Cardiac atrium fibroblast (primary cell): Measurements from ENCODE around the gene LAGE3. TPM values are rescaled to one million over a fixed set of nuclear protein-coding genes. Genes with fewer than 3 reads are reported as not detected.

Experiments
- total RNA-seq: library from RNA; depleted of rRNA; stranded (reverse); fragments of >200 nt; gene quantifications from 2 replicates; pipeline ENCODE4 v1.2.3, GENCODE V29; 2015

LAGE3 gene
- 37.9 and 38.1 TPM in 2 replicates for total RNA-seq

DNA sequence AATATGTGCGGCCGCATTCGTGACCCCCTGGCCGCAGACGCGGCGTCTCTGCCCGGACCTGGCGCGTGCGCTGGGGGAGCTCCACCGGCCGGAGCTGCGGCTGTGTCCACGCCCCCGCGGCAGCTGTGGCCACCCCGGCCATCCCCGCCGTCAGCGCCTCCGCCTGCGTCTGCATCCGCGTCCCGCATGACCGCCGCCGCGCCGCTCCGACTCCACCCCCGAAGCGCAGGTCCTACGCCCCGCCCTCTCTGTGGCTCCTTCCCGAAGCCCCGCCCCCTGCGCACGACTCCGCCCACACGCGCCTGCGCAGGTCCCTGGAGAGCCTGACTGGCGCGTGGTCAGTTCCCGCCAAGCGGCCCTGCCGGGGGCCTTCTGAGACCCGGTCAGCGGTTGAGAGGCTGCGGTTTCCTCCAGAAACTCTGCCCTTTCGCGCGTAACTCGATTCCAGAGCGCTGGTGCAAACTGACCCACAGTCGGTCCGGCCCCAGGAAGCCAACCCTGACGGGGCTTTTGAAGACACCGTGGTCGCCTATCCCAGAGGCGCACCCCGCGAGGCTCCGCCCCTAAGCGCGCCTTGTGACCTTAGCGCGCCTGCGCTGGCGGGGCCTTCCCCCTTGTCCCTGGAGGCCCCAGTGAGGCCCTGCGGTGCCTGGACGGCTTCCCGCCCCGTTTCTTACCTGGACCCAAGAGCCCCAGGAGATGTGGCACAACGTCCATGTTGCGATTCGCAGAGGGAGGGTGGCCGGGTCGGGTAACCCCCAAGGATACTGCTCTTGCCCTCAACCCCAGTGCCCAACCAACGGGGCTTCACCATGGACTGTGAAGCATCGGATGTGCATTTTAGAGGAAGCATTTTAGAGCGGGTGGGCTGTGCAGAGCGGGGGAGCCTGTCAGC lies at the start of gene LAGE3:
Gene LAGE3 (minus strand): TSS at position 554 of the 895 bp plus-strand sequence. CDS start 366 bp downstream, at position 188.

DNA sequence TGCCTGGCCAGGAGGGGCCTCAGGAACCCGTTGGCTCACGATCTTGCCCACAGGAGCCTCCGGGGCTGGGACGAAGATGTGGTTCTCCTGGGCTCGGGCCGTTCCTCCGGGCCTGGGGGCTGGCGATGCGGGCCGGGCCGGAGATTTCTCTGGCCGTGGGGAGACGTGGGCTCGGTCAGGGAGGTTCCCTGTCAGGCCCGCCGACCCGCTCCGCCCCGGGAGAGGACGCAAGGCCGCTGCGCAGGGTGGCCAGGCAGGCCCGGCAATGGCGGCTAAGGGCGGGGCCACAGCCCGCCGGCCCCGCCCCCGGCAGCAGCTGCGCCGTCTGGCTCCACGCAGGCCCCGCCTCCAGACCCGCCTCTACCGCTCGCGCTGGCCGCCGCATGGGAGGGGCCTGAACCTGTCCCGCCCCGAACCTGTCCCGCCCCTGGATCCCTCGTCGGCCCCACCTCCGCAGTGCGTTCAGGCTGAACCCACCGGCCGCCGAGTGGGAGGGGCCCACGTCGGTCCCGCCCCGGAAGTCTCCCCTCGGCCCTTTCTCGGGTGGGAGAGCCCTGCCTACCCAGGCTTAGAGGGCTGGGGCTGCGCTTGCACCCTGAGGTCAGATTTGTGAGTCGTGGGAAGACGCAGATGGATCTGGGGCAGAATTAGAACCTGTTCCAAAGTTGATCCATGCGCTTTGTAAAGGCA lies 37.0 kb upstream of the LAGE3 start, which contains the start of gene FAM3A:
Gene FAM3A (minus strand): TSS at position 267 of the 690 bp plus-strand sequence. CDS start 460 bp downstream, outside the sequence.

DNA sequence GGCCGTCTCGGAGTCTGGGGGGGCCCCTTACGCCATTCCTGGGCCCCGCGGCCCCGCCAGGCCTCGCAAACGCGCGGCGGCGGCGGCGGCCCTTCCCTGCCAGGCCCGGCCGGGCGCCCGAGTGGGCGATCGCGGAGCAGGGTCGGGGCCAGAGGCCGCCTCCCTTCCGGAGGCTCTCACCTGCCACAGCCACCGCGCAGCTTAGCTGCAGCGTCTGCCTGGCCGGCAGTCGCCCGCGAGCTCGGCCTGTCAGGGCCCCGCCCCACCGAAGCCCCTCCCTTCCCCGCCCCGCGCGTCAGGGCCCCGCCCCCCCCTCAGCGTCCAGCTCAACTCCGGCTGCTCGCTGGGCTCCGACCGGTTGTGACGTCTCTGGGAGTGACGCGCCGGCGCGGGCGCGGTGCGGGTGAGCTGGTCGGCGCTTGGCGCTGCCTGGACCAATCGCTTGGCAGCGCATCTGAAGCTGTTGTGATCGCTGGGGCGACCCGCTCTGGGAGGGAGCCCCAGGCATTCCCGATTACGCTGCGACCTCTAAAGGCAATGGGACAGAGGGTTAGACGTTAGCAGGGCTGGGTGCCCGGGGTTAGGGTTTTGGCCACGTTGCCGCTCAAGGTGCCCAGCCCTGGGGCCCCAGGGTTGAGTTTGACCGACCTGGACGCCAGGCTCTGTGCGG lies 11.5 kb upstream of the LAGE3 start, which contains the start of gene SLC10A3:
Gene SLC10A3 (minus strand): TSS at position 216 of the 670 bp plus-strand sequence. CDS start 1,689 bp downstream, outside the sequence.

GRCh38 chrX:154486396-154487207 lies 7.5 kb upstream of the LAGE3 start, which contains the start of gene UBL4A:
TSS of gene UBL4A (minus strand) at chrX:154486615. CDS start at chrX:154486584, 31 bp downstream.

DNA sequence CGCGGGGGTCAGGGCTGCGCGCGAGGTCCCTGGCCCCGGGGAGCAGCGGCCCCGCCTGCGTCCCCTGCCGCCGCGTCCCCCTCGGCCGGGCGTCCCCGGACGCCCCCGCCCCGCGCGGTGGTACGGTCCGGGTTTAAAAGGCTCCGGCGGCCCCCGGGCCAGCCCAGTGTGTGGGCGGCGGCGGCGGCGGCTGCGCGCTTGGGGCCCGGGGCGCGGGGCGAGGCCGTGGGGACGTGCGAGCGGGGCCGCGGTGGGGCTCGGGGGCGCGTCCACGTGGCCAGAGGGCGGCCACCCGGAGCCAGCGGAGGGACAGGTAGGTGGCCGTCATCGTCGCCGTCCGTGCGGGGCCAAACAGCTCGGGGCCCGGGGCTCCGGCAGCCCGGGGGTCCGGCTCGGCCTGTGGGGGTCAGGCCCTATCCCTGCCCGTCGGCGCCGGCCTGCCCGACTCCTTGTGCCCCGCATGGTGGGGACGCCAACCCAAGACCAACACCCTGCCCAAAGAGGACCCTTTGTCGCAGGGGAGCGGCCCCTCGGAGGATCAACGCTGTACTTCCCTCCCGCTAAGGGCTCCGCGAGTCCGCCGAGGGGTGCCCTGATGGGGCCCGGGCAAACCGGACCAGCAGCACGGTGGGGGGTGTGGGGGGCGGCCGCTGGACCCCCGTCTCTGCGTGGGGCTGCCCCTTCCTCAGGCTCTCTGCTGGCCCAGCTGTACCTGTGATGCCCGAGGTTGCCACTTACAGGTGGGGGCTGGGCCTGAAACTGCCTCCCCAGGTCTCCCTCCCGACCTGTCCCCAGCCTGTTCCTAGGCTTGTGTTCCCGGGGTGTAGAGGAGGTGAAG lies 20.7 kb downstream of the LAGE3 start, which contains the start of gene PLXNA3:
Gene PLXNA3 (plus strand): TSS at position 166 of the 838 bp plus-strand sequence. CDS start 1,903 bp downstream, outside the sequence.

DNA sequence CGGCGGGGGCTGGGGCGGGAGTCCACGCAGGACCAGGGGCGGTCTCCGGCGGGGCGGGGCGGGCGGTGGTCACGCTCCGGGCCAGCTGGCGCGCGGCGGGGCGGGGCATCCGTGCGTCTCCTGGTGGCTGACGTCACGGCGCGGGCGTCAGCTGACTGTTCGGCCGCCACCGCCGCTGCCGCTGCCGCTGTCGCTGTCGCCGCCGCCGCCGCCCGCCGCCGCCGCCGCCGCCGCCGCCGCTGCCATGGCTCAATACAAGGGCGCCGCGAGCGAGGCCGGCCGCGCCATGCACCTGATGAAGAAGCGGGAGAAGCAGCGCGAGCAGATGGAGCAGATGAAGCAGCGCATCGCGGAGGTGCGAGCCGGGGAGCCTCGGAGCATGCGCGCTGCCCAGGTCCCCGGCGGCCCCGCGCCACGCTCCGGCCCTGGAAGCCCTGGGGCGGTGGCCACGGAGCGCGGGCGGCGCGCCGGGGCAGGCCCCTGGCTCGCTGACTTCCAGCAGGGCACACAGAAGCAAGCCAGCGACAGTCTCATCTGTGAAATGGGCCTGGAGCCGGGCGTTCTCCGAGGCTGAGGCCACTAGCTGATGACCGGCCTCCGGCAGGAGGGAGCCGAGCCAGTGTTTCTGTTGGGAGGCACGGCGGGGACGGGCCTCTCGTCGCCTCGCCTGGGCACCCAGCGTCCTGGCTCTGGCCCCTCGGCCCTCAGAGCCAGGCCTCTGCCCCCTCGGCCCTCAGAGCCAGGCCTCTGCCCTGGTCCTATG lies 34.9 kb downstream of the LAGE3 start, which contains the start of gene FAM50A:
Gene FAM50A (plus strand): TSS at position 150 of the 763 bp plus-strand sequence. CDS start 95 bp downstream, at position 245.

GRCh38 chrX:154436983-154437752 lies 41.9 kb downstream of the LAGE3 start, which contains the start of gene GDI1:
TSS of gene GDI1 (plus strand) at chrX:154437154. CDS start at chrX:154437255, 101 bp downstream.

GRCh38 chrX:154428176-154429171 lies 50.6 kb downstream of the LAGE3 start, which contains the start of gene ATP6AP1:
TSS of gene ATP6AP1 (plus strand) at chrX:154428677. CDS start at chrX:154428693, 16 bp downstream.

Other genes with a start within 250 kb of the LAGE3 start
- not detected in 2 replicates for gene OPN1MW3, start 221.7 kb downstream of the LAGE3 start, total RNA-seq
- gene TEX28, start 184.2 kb downstream of the LAGE3 start, total RNA-seq = not detected in 2 replicates
- not detected in 2 replicates for gene TKTL1, start 183.5 kb downstream of the LAGE3 start, total RNA-seq
- gene FLNA, start 104.6 kb downstream of the LAGE3 start, total RNA-seq = 1,709 and 1,856 TPM in 2 replicates
- 54.3 and 54.6 TPM in 2 replicates for gene EMD, start 100.0 kb downstream of the LAGE3 start, total RNA-seq
- gene RPL10, start 80.9 kb downstream of the LAGE3 start, total RNA-seq = 8,491 and 9,302 TPM in 2 replicates
- 35.8 and 45.7 TPM in 2 replicates for gene DNASE1L1, start 70.0 kb downstream of the LAGE3 start, total RNA-seq
- gene TAFAZZIN, start 67.7 kb downstream of the LAGE3 start, total RNA-seq = 19.1 and 28.9 TPM in 2 replicates
- 43.1 and 68.5 TPM in 2 replicates for gene ATP6AP1, start 50.6 kb downstream of the LAGE3 start, total RNA-seq
- 131 TPM in 2 replicates for gene GDI1, start 42.1 kb downstream of the LAGE3 start, total RNA-seq
- 54.2 and 83.9 TPM in 2 replicates for gene FAM50A, start 35.1 kb downstream of the LAGE3 start, total RNA-seq
- 16.4 and 27.9 TPM in 2 replicates for gene PLXNA3, start 21.0 kb downstream of the LAGE3 start, total RNA-seq
- gene UBL4A, start 7.3 kb upstream of the LAGE3 start, total RNA-seq = 29.8 and 54.5 TPM in 2 replicates
- gene SLC10A3, start 11.3 kb upstream of the LAGE3 start, total RNA-seq = 35.5 and 50.5 TPM in 2 replicates
- gene FAM3A, start 37.0 kb upstream of the LAGE3 start, total RNA-seq = 43.1 and 44.9 TPM in 2 replicates
- gene G6PD, start 67.6 kb upstream of the LAGE3 start, total RNA-seq = 285 and 345 TPM in 2 replicates
- gene IKBKG, start 68.3 kb upstream of the LAGE3 start, total RNA-seq = 10.7 and 15.7 TPM in 2 replicates
- gene CTAG1A, start 105.9 kb upstream of the LAGE3 start, total RNA-seq = not detected in 2 replicates
- gene CTAG1B, start 140.0 kb upstream of the LAGE3 start, total RNA-seq = not detected in 2 replicates
- not detected in 2 replicates for gene CTAG2, start 174.3 kb upstream of the LAGE3 start, total RNA-seq